ENCODE measurements around the gene ESRRA. TPM values are rescaled to one million over a fixed set of nuclear protein-coding genes. Genes with fewer than 3 reads are reported as not detected.

The ESRRA gene
- total RNA-seq, 4 donors from 2014 or later: 49.2 to 108 (median 79.3) TPM

DNA sequence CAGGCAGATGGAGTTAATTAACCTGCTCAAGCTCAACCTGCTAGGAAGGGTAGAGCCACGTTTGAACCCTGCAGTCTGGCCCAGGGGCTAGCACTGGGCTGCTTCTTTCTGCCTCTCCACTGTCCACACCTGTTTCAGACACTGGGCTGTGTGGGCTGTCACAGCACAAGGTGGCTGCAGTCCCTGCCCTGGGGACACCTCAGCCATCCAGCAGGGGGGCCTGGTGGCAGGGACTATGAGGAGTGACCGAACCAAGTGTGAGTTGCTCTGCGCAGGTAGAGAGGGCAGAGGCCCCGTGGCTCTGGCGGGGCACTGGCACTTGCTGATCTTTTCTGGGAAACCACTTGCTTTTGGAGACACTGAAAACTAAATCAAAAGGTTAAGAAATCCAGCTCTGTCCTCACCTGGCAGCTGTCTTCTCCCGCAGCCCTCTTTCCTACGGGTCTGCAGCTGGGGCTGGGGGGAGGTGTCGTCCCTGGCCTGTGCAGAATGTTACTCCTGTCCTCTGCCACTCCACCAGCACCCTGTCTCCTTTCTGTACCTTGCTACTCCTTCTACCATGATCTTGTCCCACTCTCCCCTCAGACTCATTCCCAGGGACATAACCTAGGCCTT is 26.6 kb upstream of the ESRRA start:
- intact Hi-C loops (cut with DNase I; ENCODE audit: low total_unique reads): no loop called here
- WGBS, 2 donors: 83 to 85% methylated on average over 8 of the region's 8 CpGs
- no peak for DNase-seq (ENCODE audit: low spot score in 2 of 2)

DNA sequence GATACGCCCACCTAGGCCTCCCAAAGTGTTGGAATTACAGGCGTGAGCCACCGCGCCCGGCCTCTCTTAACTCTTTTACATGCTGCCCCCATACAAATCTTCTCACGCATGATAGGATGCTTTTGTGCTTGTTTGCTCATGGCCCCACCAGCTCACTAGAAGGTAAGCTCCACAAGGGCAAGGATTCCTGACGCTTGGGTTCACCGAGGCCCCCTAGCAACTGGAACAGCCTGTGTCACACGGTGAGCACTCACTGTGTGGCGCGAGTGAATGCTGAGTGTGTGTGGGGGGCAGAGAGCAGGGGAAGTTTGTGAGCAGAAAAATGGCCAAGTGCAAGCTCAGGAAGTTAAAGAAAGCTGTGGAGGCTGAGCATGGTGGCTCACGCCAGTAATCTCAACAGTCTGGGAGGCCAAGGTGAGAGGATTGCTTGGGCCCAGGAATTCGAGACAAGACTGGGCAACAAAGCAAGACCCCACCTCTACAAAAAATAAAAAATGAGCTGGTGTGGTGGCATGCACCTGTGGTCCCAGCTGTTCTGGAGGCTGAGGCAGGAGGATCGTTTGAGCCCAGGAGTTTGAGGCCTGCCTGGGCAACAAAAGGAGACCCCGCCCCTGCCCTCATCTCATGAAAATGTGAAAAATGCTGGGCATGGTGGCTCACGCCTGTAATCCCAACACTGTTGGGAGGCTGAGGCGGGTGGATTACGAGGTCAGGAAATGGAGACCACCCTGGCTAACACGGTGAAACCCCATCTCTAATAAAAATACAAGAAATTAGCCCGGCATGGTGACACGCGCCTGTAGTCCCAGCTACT is 23.2 kb upstream of the ESRRA start:
- TF ChIP-seq, protein P1, sequence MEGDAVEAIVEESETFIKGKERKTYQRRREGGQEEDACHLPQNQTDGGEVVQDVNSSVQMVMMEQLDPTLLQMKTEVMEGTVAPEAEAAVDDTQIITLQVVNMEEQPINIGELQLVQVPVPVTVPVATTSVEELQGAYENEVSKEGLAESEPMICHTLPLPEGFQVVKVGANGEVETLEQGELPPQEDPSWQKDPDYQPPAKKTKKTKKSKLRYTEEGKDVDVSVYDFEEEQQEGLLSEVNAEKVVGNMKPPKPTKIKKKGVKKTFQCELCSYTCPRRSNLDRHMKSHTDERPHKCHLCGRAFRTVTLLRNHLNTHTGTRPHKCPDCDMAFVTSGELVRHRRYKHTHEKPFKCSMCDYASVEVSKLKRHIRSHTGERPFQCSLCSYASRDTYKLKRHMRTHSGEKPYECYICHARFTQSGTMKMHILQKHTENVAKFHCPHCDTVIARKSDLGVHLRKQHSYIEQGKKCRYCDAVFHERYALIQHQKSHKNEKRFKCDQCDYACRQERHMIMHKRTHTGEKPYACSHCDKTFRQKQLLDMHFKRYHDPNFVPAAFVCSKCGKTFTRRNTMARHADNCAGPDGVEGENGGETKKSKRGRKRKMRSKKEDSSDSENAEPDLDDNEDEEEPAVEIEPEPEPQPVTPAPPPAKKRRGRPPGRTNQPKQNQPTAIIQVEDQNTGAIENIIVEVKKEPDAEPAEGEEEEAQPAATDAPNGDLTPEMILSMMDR (IDR thresholded peaks at IDR 0.05): no peak
- no peak for TF ChIP-seq POLR2A (IDR thresholded peaks at IDR 0.05)
- no peak for DNase-seq (ENCODE audit: low spot score in 2 of 2)

More for the DNA sequence above, 26.6 kb upstream of the ESRRA start:
- TF ChIP-seq, protein P1 (IDR thresholded peaks at IDR 0.05): no peak
- TF ChIP-seq POLR2A (IDR thresholded peaks at IDR 0.05): no peak
- H3K4me3 ChIP-seq (ENCODE audit: low read depth, poor library complexity, severe bottlenecking): no peak overlapping the region

DNA sequence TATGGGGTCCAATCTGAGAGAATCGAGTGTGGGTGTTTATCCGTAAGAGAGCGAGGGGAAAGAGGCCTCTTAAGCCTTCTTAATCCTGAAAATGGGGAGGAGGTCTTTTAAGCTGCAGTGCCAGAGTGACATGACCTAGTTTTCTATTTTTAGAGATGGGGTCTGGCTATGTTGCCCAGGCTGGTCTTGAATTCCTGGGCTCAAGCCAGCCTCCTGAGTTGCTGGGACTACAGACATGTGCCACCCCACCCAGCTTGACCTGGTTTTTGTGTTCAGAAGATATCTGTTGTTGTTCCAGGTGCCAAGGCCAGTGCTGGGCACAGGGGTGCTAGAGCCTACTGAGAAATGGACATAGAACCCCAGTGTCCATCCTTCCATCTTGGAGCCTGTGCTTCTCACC is 22.2 kb upstream of the ESRRA start:
- no peak overlapping the region for H3K4me3 ChIP-seq (ENCODE audit: low read depth, poor library complexity, severe bottlenecking)

More for the DNA sequence above, 23.2 kb upstream of the ESRRA start:
- 92 to 93% methylated on average over 22 of the region's 22 CpGs for WGBS, 2 donors
- intact Hi-C loops (cut with DNase I; ENCODE audit: low total_unique reads): no loop called here
- H3K4me3 ChIP-seq (ENCODE audit: low read depth, poor library complexity, severe bottlenecking): no peak overlapping the region

GRCh38 chr11:64284048-64284961 is 21.0 kb upstream of the ESRRA start, which contains the start of gene BAD:
TSS of gene BAD (minus strand) at chr11:64284665. CDS start at chr11:64284368, 297 bp downstream.
- peak; percentile 95 to 99 for DNase-seq (ENCODE audit: low spot score in 2 of 2)
- peak within 1 kb of the TSS; percentile 85 for H3K4me3 ChIP-seq (ENCODE audit: low read depth, poor library complexity, severe bottlenecking)
- intact Hi-C loops (cut with DNase I; ENCODE audit: low total_unique reads): no loop called here
- 3% methylated on average over 27 to 37 of the region's 44 CpGs for WGBS, 2 donors
- no peak for TF ChIP-seq POLR2A (IDR thresholded peaks at IDR 0.05)
- TF ChIP-seq, protein P1 (IDR thresholded peaks at IDR 0.05): no peak

More for the DNA sequence above, 22.2 kb upstream of the ESRRA start:
- WGBS, 2 donors: 82 to 86% methylated on average over 3 of the region's 3 CpGs
- intact Hi-C loops (cut with DNase I; ENCODE audit: low total_unique reads): no loop called here
- TF ChIP-seq POLR2A (IDR thresholded peaks at IDR 0.05): no peak
- TF ChIP-seq, protein P1 (IDR thresholded peaks at IDR 0.05): no peak
- no peak for DNase-seq (ENCODE audit: low spot score in 2 of 2)
